Measurements from ENCODE around the gene SMIM15.

SMIM15 gene

GRCh38 chr5:61163905-61164304 is 1.6 kb upstream of the SMIM15 start:
- no peaks in the 10 kb centered on the region for H3K9me2 ChIP-seq (ENCODE audit: low read depth, low read length)
- H3K27ac ChIP-seq (ENCODE audit: low read depth, low read length, poor library complexity, severe bottlenecking) = no peak overlapping the region
- H3K36me3 ChIP-seq (ENCODE audit: insufficient read depth, low read length) = peaks cover 21% of the 10 kb centered on the region
- peak overlapping the region; percentile 76 for H3K4me2 ChIP-seq (ENCODE audit: low read length)
- no peak overlapping the region for H3K9ac ChIP-seq (ENCODE audit: low read length)
- H3K27me3 ChIP-seq (ENCODE audit: insufficient read depth, low read length) = no peaks in the 10 kb centered on the region
- peaks cover 30% of the 10 kb centered on the region for H3K4me1 ChIP-seq (ENCODE audit: insufficient read depth, low read length, severe bottlenecking)
- H3F3A ChIP-seq (ENCODE audit: insufficient read depth, low read length) = no peaks in the 10 kb centered on the region
- peaks cover 25% of the 10 kb centered on the region for H3K79me2 ChIP-seq (ENCODE audit: insufficient read depth, low read length)
- TF ChIP-seq CTCF (IDR thresholded peaks at IDR 0.05; ENCODE audit: low read length) = no peak
- TF ChIP-seq EZH2 (IDR thresholded peaks at IDR 0.05; ENCODE audit: borderline replicate concordance, low read length) = no peak
- no peaks in the 10 kb centered on the region for H4K20me1 ChIP-seq (ENCODE audit: insufficient read depth, low read length)
- H3K9me3 ChIP-seq (ENCODE audit: low read length) = no peaks in the 10 kb centered on the region
- no peak overlapping the region for H2AFZ ChIP-seq (ENCODE audit: low read length)
- peak overlapping the region; percentile 95 for H3K4me3 ChIP-seq (ENCODE audit: low read depth, low read length, poor library complexity, severe bottlenecking)

- Histone ChIP-seq H3F3A (ENCODE audit: insufficient read depth, low read length) (no peaks in the 10 kb centered on the region), H3K4me1 (ENCODE audit: insufficient read depth, low read length, severe bottlenecking) (peaks cover 30% of the 10 kb centered on the region), H2AFZ (ENCODE audit: low read length) (no peak overlapping the region; the same call in 1 of the 2 replicates), H3K79me2 (ENCODE audit: insufficient read depth, low read length) (peaks cover 31% of the 10 kb centered on the region), H3K4me3 (ENCODE audit: low read depth, low read length, poor library complexity, severe bottlenecking) (peak overlapping the region; percentile 95), H3K27me3 (ENCODE audit: insufficient read depth, low read length) (no peaks in the 10 kb centered on the region), H3K9me3 (ENCODE audit: low read length) (no peaks in the 10 kb centered on the region), H3K27ac (ENCODE audit: low read depth, low read length, poor library complexity, severe bottlenecking) (peak overlapping the region; percentile 52), H3K9ac (ENCODE audit: low read length) (peak overlapping the region; percentile 96), H3K36me3 (ENCODE audit: insufficient read depth, low read length) (peaks cover 30% of the 10 kb centered on the region), H3K4me2 (ENCODE audit: low read length) (peak overlapping the region; percentile 76), H3K9me2 (ENCODE audit: low read depth, low read length) (no peaks in the 10 kb centered on the region), H4K20me1 (ENCODE audit: insufficient read depth, low read length) (no peaks in the 10 kb centered on the region)
- TF ChIP-seq CTCF (IDR thresholded peaks at IDR 0.05; ENCODE audit: low read length) (no peak), EZH2 (IDR thresholded peaks at IDR 0.05; ENCODE audit: borderline replicate concordance, low read length) (no peak)
Observed at GRCh38 chr5:61162832-61163567, 732 bp upstream of the SMIM15 start.

- H3K36me3 ChIP-seq (ENCODE audit: insufficient read depth, low read length) = peaks cover 52% of the 10 kb centered on the region
- no peaks in the 10 kb centered on the region for H3K9me3 ChIP-seq (ENCODE audit: low read length)
- TF ChIP-seq CTCF (IDR thresholded peaks at IDR 0.05; ENCODE audit: low read length) = no peak
- TF ChIP-seq EZH2 (IDR thresholded peaks at IDR 0.05; ENCODE audit: borderline replicate concordance, low read length) = no peak
- peak overlapping the region; percentile 95 for H3K4me3 ChIP-seq (ENCODE audit: low read depth, low read length, poor library complexity, severe bottlenecking)
- H3K27me3 ChIP-seq (ENCODE audit: insufficient read depth, low read length) = no peaks in the 10 kb centered on the region
- H3K79me2 ChIP-seq (ENCODE audit: insufficient read depth, low read length) = peaks cover 31% of the 10 kb centered on the region
- H3K9me2 ChIP-seq (ENCODE audit: low read depth, low read length) = no peaks in the 10 kb centered on the region
- H3K4me1 ChIP-seq (ENCODE audit: insufficient read depth, low read length, severe bottlenecking) = peaks cover 30% of the 10 kb centered on the region
- H3F3A ChIP-seq (ENCODE audit: insufficient read depth, low read length) = no peaks in the 10 kb centered on the region
- H3K27ac ChIP-seq (ENCODE audit: low read depth, low read length, poor library complexity, severe bottlenecking) = no peak overlapping the region
- H3K9ac ChIP-seq (ENCODE audit: low read length) = no peak overlapping the region
- H2AFZ ChIP-seq (ENCODE audit: low read length) = no peak overlapping the region
- H3K4me2 ChIP-seq (ENCODE audit: low read length) = peak overlapping the region; percentile 84; the same call in 1 of the 2 replicates
- H4K20me1 ChIP-seq (ENCODE audit: insufficient read depth, low read length) = no peaks in the 10 kb centered on the region
Observed at GRCh38 chr5:61160497-61160896, 1.8 kb downstream of the SMIM15 start.

Data from OCI-LY1 (cell line).